Pancreas (tissue), 10 donors: ENCODE results near the gene HIBADH. TPM values are rescaled to one million over a fixed set of nuclear protein-coding genes. Genes with fewer than 3 reads are reported as not detected.
"Not testable (repeated sequence)": the region's sequence is repeated elsewhere in the genome, so short reads cannot be mapped to it uniquely, and the experiment has no call there.

ENCODE experiments used
- ATAC-seq, 4 donors: fragments of 200-7000 bp; cut with Tn5 transposase; one replicate each; pipeline versions ENCODE4 v1.8.0 to v1.9.1; 2020; ENCODE audit warnings: mild to moderate bottlenecking in 4 of 4, moderate library complexity in 4 of 4
- DNase-seq, 6 donors: peaks; one replicate each; pipeline ENCODE4 v3.0.0-alpha.2; 2020
- FAIRE-seq: peaks from 2 replicates; lab custom pipeline; 2012; peaks lifted over from hg19 to GRCh38; lab: Jason Lieb, UNC
- H3K27ac ChIP-seq, 4 donors: fragments of 200-600 bp; sonication (generic); 1 replicate in 3 of 4; 2 replicates in 1 of 4; pipeline versions ENCODE4 v1.5.0 to v1.8.0; 2020
- H3K27me3 ChIP-seq, 4 donors: fragments of 200-600 bp; one replicate each; pipeline ENCODE4 v1.8.0; 2021
- H3K36me3 ChIP-seq, 3 donors: fragments of 200-600 bp; sonication (generic) in 1 of 3; one replicate each; pipeline versions ENCODE4 v1.5.0 to v1.8.0; 2020 to 2021
- H3K4me1 ChIP-seq, 3 donors: fragments of 200-600 bp; one replicate each; pipeline ENCODE4 v1.8.0; 2021
- H3K4me3 ChIP-seq, 4 donors: fragments of 200-600 bp; sonication (generic) in 2 of 4; one replicate each; pipeline versions ENCODE4 v1.5.0 to v1.8.0; 2020 to 2021
- H3K9me3 ChIP-seq, 4 donors: fragments of 200-600 bp; one replicate each; pipeline ENCODE4 v1.8.0; 2021
- WGBS, 2 donors: extraction: QIAGEN DNeasy Blood & Tissue Kit; methylation state at CpG; one replicate each; pipeline ENCODE4 v1.1.7; 2013; 5-methylcytosine and 5-hydroxymethylcytosine counted together
- intact Hi-C, 3 donors: fragments of 100-400 bp; cut with DNase I; formaldehyde crosslinking; loops; one replicate each; pipeline versions ENCODE4 v1.11.1 to v1.14.2; 2022
- polyA plus RNA-seq, 2 donors: library from polyadenylated mRNA; stranded (reverse); fragments of 200-250 nt; gene quantifications; one replicate each; pipeline ENCODE4 v1.2.3, GENCODE V29; 2013
- total RNA-seq, 6 donors: library from RNA; stranded (reverse); fragmentation: NEBNext Ultra II Directional in 4 of 6; extraction: Animal tissue kit (Norgen Biotek cat#: 25700) in 4 of 6; gene quantifications; one replicate each; pipeline versions ENCODE4 v1.2.1 to v1.2.4, GENCODE V29; 2021 to 2023
- TF ChIP-seq, protein P1 (sequence below), 4 donors: fragments of 200-600 bp; sonication (generic) in 3 of 4; IDR thresholded peaks; one replicate each; pipeline versions ENCODE4 v1.5.0 to v1.8.0; 2021; ENCODE audit warnings: antibody characterized with exemption in 4 of 4
- donor health status: healthy with polysubstance abuse.
- donor health status: DM: no; HTN: no; CAD: no; lungs with moderate emphysema.
- donor health status: DM: no; HTN: no; CAD: no.
- donor health status: control.
- donor health status: control.
- donor health status: Bipolar disorder and iron deficiency.
- donor health status: DM: yes; HTN: yes; CAD: no.
- donor health status: DM: no; HTN: no; CAD: no.
- donor health status: DM: no; HTN: no; CAD: no.
- donor health status: DM: yes; HTN: yes; CAD: no.

Gene HIBADH
- total and polyA plus RNA-seq, 8 donors: 10.2 to 23.3 (median 14.2) TPM

DNA sequence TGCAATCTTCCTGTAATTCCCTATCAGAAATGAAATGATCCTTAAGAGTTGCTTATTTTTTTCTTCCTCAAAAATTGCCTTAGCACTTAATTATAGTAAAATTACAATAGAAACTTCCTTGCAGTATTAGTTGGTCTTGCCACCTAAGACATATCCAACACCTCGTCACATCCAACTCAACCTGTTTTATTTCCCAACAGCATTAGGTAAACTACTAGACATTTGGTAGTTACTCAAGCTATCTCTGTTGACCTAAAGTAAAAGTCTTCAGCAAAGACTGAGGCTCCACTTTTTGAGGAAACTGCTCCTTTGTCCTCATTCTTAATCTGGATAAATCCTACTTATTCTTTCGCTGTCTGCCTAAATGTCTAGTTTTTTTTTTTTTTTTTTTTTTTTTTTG is 20.4 kb downstream of the HIBADH start:
- H3K27me3 ChIP-seq: no peaks in the 10 kb centered on the region
- H3K27ac ChIP-seq: peak overlapping the region in 1 of 4 donors; percentile 39
- H3K36me3 ChIP-seq: no peaks in the 10 kb centered on the region
- peaks cover 5 to 14% (median 6%) of the 10 kb centered on the region in 3 donors for H3K4me1 ChIP-seq
- WGBS, 2 donors: 74 to 78% methylated on average over 2 of the region's 2 CpGs
- H3K4me3 ChIP-seq: no peak overlapping the region
- FAIRE-seq (no peak), DNase-seq (no peak), ATAC-seq (peak in 3 of 4 donors; percentile 19 to 41 (median 37))
- intact Hi-C loops: no loop called here
- TF ChIP-seq, protein P1, sequence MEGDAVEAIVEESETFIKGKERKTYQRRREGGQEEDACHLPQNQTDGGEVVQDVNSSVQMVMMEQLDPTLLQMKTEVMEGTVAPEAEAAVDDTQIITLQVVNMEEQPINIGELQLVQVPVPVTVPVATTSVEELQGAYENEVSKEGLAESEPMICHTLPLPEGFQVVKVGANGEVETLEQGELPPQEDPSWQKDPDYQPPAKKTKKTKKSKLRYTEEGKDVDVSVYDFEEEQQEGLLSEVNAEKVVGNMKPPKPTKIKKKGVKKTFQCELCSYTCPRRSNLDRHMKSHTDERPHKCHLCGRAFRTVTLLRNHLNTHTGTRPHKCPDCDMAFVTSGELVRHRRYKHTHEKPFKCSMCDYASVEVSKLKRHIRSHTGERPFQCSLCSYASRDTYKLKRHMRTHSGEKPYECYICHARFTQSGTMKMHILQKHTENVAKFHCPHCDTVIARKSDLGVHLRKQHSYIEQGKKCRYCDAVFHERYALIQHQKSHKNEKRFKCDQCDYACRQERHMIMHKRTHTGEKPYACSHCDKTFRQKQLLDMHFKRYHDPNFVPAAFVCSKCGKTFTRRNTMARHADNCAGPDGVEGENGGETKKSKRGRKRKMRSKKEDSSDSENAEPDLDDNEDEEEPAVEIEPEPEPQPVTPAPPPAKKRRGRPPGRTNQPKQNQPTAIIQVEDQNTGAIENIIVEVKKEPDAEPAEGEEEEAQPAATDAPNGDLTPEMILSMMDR (IDR thresholded peaks at IDR 0.05): no peak
- no peaks in the 10 kb centered on the region for H3K9me3 ChIP-seq

DNA sequence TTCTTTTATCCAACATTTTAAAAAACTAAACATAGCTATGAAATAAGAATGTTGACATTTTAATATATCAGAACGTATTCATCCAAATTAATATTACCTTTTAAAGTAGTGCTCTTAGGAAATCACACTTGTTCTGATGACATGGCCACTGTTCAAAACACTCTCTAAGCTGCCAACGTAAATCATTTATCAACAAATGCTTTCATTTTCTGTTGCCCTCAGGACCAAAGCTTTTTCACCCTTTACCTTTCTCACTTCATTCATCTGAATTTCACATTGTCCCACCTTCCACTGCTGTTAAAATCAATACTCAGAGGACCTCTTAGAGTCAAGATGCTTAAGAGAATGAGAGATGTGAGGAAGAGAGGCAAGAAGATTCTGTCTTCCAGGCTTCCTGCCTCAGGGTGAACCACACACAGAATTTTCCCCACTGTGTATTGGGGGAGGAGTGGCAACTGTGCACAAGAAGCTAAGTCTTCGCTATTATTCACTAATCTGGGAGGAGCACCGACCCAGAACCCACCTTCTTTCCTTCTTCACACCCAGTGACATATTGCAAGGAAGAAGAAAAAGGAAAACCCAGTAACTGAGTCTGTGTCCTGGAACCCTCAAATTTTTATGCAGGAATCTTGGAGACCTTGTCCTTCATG is 21.0 kb downstream of the HIBADH start:
- H3K4me1 ChIP-seq: peaks cover 5 to 14% (median 6%) of the 10 kb centered on the region in 3 donors
- no peak overlapping the region for H3K4me3 ChIP-seq
- TF ChIP-seq, protein P1 (IDR thresholded peaks at IDR 0.05): no peak
- intact Hi-C loops: no loop called here
- WGBS, 2 donors: 49 to 52% methylated on average over 4 of the region's 4 CpGs
- H3K27ac ChIP-seq: peak overlapping the region in 1 of 4 donors; percentile 39
- H3K27me3 ChIP-seq: no peaks in the 10 kb centered on the region
- H3K9me3 ChIP-seq: no peaks in the 10 kb centered on the region
- FAIRE-seq (no peak), DNase-seq (no peak), ATAC-seq (peak; percentile 43 to 76 (median 59))
- H3K36me3 ChIP-seq: no peaks in the 10 kb centered on the region

DNA sequence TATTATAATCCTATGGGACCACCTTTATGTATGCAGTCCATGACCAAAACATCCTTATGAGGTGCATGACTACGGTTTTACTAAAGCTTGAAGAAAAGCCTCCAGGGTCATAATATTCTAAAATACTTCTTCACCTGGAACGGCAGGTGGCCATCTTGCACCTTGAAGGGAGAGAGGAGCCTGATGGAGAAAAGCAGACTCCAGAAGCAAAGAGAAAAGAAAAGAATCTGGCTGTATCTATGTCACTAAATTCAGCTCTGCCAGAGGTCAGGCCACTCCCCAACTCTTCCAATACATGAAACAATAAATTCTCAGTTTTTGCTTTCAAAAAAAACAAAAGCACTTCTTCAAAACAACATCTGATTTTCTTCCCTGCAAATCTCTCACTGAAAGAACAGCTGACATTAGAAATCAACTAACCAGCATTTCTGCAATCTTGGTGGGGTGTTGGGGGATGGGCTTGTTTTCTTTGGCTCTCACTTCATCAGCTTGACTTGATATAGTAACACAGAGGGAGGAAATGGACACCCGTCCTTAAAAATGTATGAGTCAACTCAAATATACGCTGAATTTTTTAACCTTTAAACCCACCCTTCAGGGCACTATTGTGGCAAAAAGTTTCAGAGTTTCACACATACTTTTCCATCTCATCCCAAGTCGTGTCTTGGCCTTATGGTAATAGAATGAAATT is 21.7 kb downstream of the HIBADH start:
- intact Hi-C loops: no loop called here
- TF ChIP-seq, protein P1 (IDR thresholded peaks at IDR 0.05): no peak
- Histone ChIP-seq H3K27me3 (no peaks in the 10 kb centered on the region), H3K4me1 (peaks cover 5 to 14% (median 6%) of the 10 kb centered on the region in 3 donors), H3K27ac (peak overlapping the region in 1 of 4 donors; percentile 39), H3K9me3 (no peaks in the 10 kb centered on the region), H3K4me3 (no peak overlapping the region), H3K36me3 (no peaks in the 10 kb centered on the region)
- WGBS, 2 donors: 30 to 33% methylated on average over 5 of the region's 5 CpGs
- FAIRE-seq (no peak), ATAC-seq (peak; percentile 72 to 87 (median 82)), DNase-seq (peak in 3 of 6 donors; percentile 23 to 58 (median 37))

DNA sequence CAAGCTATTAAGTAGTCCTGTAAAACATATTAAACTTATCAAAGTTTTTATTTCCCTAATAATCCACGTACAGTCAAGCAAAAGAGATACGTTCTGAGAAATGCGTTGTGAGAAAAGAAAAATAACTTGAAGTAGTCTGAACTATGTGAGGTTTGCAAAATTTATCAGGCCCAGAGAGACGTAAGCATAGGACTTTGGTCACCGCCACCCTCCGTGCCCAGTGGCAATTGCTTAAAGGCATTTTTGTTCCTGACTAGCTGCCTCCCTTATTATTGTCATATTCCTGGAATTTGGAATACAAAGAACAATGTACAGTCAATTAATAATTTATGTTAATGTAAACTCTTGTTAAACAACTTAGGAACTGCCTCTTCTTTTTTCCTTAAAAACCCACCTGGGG is 22.8 kb downstream of the HIBADH start:
- ATAC-seq (no peak), DNase-seq (no peak), FAIRE-seq (no peak)
- no peaks in the 10 kb centered on the region for H3K27me3 ChIP-seq
- TF ChIP-seq, protein P1 (IDR thresholded peaks at IDR 0.05): no peak
- no peaks in the 10 kb centered on the region for H3K9me3 ChIP-seq
- no peak overlapping the region for H3K4me3 ChIP-seq
- 96 to 98% methylated on average over 6 of the region's 6 CpGs for WGBS, 2 donors
- H3K4me1 ChIP-seq: peaks cover 5 to 14% (median 6%) of the 10 kb centered on the region in 3 donors
- intact Hi-C loops: no loop called here
- no peak overlapping the region for H3K27ac ChIP-seq
- H3K36me3 ChIP-seq: no peaks in the 10 kb centered on the region

DNA sequence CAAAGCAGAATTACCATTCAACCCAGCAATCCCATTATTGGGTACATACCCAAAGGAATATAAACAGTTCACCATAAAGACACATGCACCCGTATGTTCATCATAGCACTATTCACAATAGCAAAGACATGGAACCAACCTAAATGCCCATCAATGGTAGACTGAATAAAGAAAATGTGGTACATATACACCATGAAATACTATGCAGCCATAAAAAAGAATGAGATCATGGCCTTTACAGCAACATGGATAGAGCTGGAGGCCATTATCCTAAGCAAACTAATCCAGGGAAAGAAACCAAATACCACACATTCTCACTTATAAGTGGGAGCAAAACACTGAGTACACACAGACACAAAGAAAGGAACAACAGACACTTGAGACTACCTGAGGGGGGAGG is 23.6 kb downstream of the HIBADH start:
- H3K4me1 ChIP-seq: peaks cover 5 to 14% (median 6%) of the 10 kb centered on the region in 3 donors
- ATAC-seq, H3K9me3 ChIP-seq, H3K27ac ChIP-seq, H3K36me3 ChIP-seq, FAIRE-seq, intact Hi-C loops, H3K27me3 ChIP-seq, DNase-seq, H3K4me3 ChIP-seq: not testable (repeated sequence)
- 97% methylated on average over 1 of the region's 1 CpG for whole genome bisulfite sequencing, 2 donors
